Tibial artery (tissue), 4 donors: ENCODE data around the gene MAP2K3.

Experiments
- DNase-seq, 2 donors: peaks; one replicate each; pipeline ENCODE4 v3.0.0-alpha.2; 2019
- H3K27ac ChIP-seq, 2 donors: fragments of 200-600 bp; sonication (generic) in 1 of 2; 1 replicate in 1 of 2; 2 replicates in 1 of 2; pipeline ENCODE4 v1.5.1; 2018 to 2019; ENCODE audit warnings: mild to moderate bottlenecking in 1 of 2
- H3K27me3 ChIP-seq, 2 donors: fragments of 200-600 bp; sonication (generic) in 1 of 2; one replicate each; pipeline versions ENCODE4 v1.5.1 to v1.6.0; 2016 to 2019
- H3K36me3 ChIP-seq, 3 donors: fragments of 200-600 bp; sonication (generic) in 2 of 3; one replicate each; pipeline ENCODE4 v1.5.1; 2016 to 2019; ENCODE audit warnings: mild to moderate bottlenecking in 2 of 3
- H3K4me1 ChIP-seq, 4 donors: fragments of 200-600 bp; sonication (generic) in 2 of 4; 1 replicate in 3 of 4; 2 replicates in 1 of 4; pipeline ENCODE4 v1.5.1; 2016 to 2019
- H3K4me3 ChIP-seq, 2 donors: fragments of 200-600 bp; sonication (generic) in 1 of 2; 1 replicate in 1 of 2; 2 replicates in 1 of 2; pipeline ENCODE4 v1.5.1; 2018 to 2019; ENCODE audit warnings: mild to moderate bottlenecking in 2 of 2
- H3K9me3 ChIP-seq, 3 donors: fragments of 200-600 bp; sonication (generic) in 1 of 3; one replicate each; pipeline ENCODE4 v1.5.1; 2016 to 2019
- CTCF ChIP-seq, 2 experiments: fragments of 200-600 bp in 1 of 2; fragments of 450-650 bp in 1 of 2; IDR thresholded peaks; one replicate each; pipeline ENCODE4 v1.5.1; 2017 to 2019; ENCODE audit warnings: antibody characterized with exemption in 2 of 2, mild to moderate bottlenecking in 1 of 2, moderate library complexity in 1 of 2
- intact Hi-C: fragments of 100-400 bp; cut with DNase I; formaldehyde crosslinking; loops from one replicate; pipeline ENCODE4 v1.15.0; 2023; ENCODE audit warnings: low total_unique reads

MAP2K3 gene

GRCh38 chr17:21279582-21279981, 4.9 kb upstream of the MAP2K3 start:
- H3K36me3 ChIP-seq, result no peaks in the 10 kb centered on the region
- no peak overlapping the region for H3K4me3 ChIP-seq
- TF ChIP-seq CTCF (IDR thresholded peaks at IDR 0.05), result no peak
- H3K4me1 ChIP-seq, result peaks cover 0 to 60% (median 44%) of the 10 kb centered on the region in 4 donors
- intact Hi-C loops, result loop anchor here (5.0 to 10.0 kb wide), 3 partner anchors 33 to 233 kb away; partner anchors contain the start of gene DHRS7B
- no peaks in the 10 kb centered on the region for H3K9me3 ChIP-seq
- no peak for DNase-seq
- H3K27ac ChIP-seq, result no peak overlapping the region
- no peaks in the 10 kb centered on the region for H3K27me3 ChIP-seq

GRCh38 chr17:21280081-21280518, 4.4 kb upstream of the MAP2K3 start:
- Histone ChIP-seq H3K36me3 (no peaks in the 10 kb centered on the region), H3K9me3 (no peaks in the 10 kb centered on the region), H3K4me3 (no peak overlapping the region), H3K27ac (peak overlapping the region in 1 of 2 donors; percentile 97), H3K27me3 (no peaks in the 10 kb centered on the region), H3K4me1 (peaks cover 0 to 55% (median 41%) of the 10 kb centered on the region in 4 donors)
- TF ChIP-seq CTCF (IDR thresholded peaks at IDR 0.05), result peak; percentile 97 to 99
- DNase-seq, result peak; percentile 86 to 91
- intact Hi-C loops, result loop anchor here (1.0 to 10.0 kb wide), 3 partner anchors 40 to 235 kb away; partner anchors contain the start of gene USP22

GRCh38 chr17:21282231-21282630, 2.3 kb upstream of the MAP2K3 start:
- peak overlapping the region; percentile 86 to 97 for H3K27ac ChIP-seq
- intact Hi-C loops, result loop anchor here (10.0 kb wide), 2 partner anchors 173 to 237 kb away; partner anchors contain the start of gene USP22
- no peaks in the 10 kb centered on the region for H3K9me3 ChIP-seq
- no peak overlapping the region for H3K4me3 ChIP-seq
- H3K4me1 ChIP-seq, result peaks cover 3 to 63% (median 39%) of the 10 kb centered on the region in 4 donors
- peak; percentile 78 to 93 for DNase-seq
- no peak for TF ChIP-seq CTCF (IDR thresholded peaks at IDR 0.05)
- H3K36me3 ChIP-seq, result no peaks in the 10 kb centered on the region
- no peaks in the 10 kb centered on the region for H3K27me3 ChIP-seq

GRCh38 chr17:21282850-21283249, 1.7 kb upstream of the MAP2K3 start:
- Histone ChIP-seq H3K36me3 (no peaks in the 10 kb centered on the region), H3K9me3 (no peaks in the 10 kb centered on the region), H3K4me3 (no peak overlapping the region), H3K27me3 (no peaks in the 10 kb centered on the region), H3K27ac (peak overlapping the region; percentile 86 to 97), H3K4me1 (peaks cover 4 to 69% (median 44%) of the 10 kb centered on the region in 4 donors)
- no peak for TF ChIP-seq CTCF (IDR thresholded peaks at IDR 0.05)
- intact Hi-C loops, result loop anchor here (10.0 kb wide), 2 partner anchors 172 to 238 kb away; partner anchors contain the start of gene USP22
- DNase-seq, result no peak

GRCh38 chr17:21283482-21284318, 811 bp upstream of the MAP2K3 start:
- peak overlapping the region; percentile 63 to 97 for H3K4me3 ChIP-seq
- intact Hi-C loops, result loop anchor here (10.0 kb wide), 2 partner anchors 171 to 239 kb away; partner anchors contain the start of gene USP22
- H3K27me3 ChIP-seq, result no peaks in the 10 kb centered on the region
- no peaks in the 10 kb centered on the region for H3K9me3 ChIP-seq
- no peak for TF ChIP-seq CTCF (IDR thresholded peaks at IDR 0.05)
- H3K4me1 ChIP-seq, result peaks cover 4 to 76% (median 52%) of the 10 kb centered on the region in 4 donors
- no peaks in the 10 kb centered on the region for H3K36me3 ChIP-seq
- H3K27ac ChIP-seq, result peak overlapping the region; percentile 86 to 97
- DNase-seq, result peak; percentile 45 to 87
